ENCODE measurements around the gene RAB28. TPM values are rescaled to one million over a fixed set of nuclear protein-coding genes. Genes with fewer than 3 reads are reported as not detected.

Gene RAB28
- polyA plus RNA-seq, 1 donor (not counting 4 experiments of a cell fraction or from before 2014, with no cell fraction given): 19.7 TPM

GRCh38 chr4:13327991-13328390 lies 156.1 kb downstream of the RAB28 start:
- FAIRE-seq (no peak), DNase-seq (ENCODE audit: low read depth, low spot score) (no peak)
- Histone ChIP-seq H3K36me3 (ENCODE audit: control insufficient read depth in 2 of 2, extremely low read depth in 1 of 2, insufficient read depth in 2 of 2, low read length in 2 of 2) (no peaks in the 10 kb centered on the region), H4K20me1 (ENCODE audit: control insufficient read depth, extremely low read depth, insufficient read depth, low read length) (no peaks in the 10 kb centered on the region), H3K4me1 (ENCODE audit: control insufficient read depth, extremely low read depth, insufficient read depth, low read length) (peaks cover 7% of the 10 kb centered on the region), H3K79me2 (ENCODE audit: control insufficient read depth, insufficient read depth, low read length) (no peaks in the 10 kb centered on the region), H3K27me3 (ENCODE audit: control insufficient read depth, extremely low read depth, insufficient read depth, low read length) (no peaks in the 10 kb centered on the region), H3K9me3 (ENCODE audit: control insufficient read depth, low read depth, low read length) (no peaks in the 10 kb centered on the region), H3K4me3 (ENCODE audit: control insufficient read depth in 2 of 3, extremely low read depth in 1 of 3, insufficient read depth in 2 of 3, low read depth in 1 of 3, low read length in 3 of 3) (no peak overlapping the region), H3K27ac (ENCODE audit: control insufficient read depth, insufficient read depth, low read length) (no peak overlapping the region), H3K9ac (ENCODE audit: control insufficient read depth, extremely low read depth, insufficient read depth, low read length) (no peak overlapping the region), H3K9me1 (ENCODE audit: control insufficient read depth, extremely low read depth, insufficient read depth, low read length) (no peaks in the 10 kb centered on the region), H3K4me2 (ENCODE audit: control insufficient read depth, extremely low read depth, insufficient read depth, low read depth, low read length) (no peak overlapping the region), H2AFZ (ENCODE audit: control insufficient read depth, low read length) (no peak overlapping the region)
- no peak for TF ChIP-seq EZH2 (IDR thresholded peaks at IDR 0.05; ENCODE audit: low read length)
- TF ChIP-seq, protein P1, sequence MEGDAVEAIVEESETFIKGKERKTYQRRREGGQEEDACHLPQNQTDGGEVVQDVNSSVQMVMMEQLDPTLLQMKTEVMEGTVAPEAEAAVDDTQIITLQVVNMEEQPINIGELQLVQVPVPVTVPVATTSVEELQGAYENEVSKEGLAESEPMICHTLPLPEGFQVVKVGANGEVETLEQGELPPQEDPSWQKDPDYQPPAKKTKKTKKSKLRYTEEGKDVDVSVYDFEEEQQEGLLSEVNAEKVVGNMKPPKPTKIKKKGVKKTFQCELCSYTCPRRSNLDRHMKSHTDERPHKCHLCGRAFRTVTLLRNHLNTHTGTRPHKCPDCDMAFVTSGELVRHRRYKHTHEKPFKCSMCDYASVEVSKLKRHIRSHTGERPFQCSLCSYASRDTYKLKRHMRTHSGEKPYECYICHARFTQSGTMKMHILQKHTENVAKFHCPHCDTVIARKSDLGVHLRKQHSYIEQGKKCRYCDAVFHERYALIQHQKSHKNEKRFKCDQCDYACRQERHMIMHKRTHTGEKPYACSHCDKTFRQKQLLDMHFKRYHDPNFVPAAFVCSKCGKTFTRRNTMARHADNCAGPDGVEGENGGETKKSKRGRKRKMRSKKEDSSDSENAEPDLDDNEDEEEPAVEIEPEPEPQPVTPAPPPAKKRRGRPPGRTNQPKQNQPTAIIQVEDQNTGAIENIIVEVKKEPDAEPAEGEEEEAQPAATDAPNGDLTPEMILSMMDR (optimal IDR thresholded peaks at IDR 0.05 in 1 of 3, IDR thresholded peaks at IDR 0.05 in 1 of 3, conservative IDR thresholded peaks at IDR 0.05 in 1 of 3; ENCODE audit: extremely low read depth in 1 of 3, insufficient read depth in 2 of 3, low read length in 3 of 3): no peak
- dilution Hi-C loops (cut with MboI; ENCODE audit: extremely low pct_ligation_motif_present, low sequenced_read_pairs): no loop called here

DNA sequence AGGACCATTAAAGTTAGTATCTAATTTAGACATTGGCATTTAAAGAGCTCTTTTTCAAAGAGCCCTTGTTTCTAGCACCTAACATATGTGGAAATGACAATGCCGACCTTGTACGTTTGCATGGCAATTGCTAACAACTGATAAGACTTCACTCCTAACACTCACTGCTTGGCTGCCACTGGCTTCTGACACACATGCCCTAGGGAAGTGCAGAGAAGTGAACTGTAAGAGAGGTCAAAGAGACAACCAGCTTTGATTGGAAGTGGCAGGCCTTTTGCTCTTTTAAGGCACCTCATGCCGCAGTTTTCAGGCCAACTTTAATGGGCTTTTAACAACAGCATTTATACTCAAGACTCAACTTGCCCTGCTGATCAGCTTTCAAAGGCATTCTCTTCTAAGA lies 158.4 kb downstream of the RAB28 start:
- FAIRE-seq (peak; percentile 36), DNase-seq (ENCODE audit: low read depth, low spot score) (no peak)
- H3K9me1 ChIP-seq (ENCODE audit: control insufficient read depth, extremely low read depth, insufficient read depth, low read length): no peaks in the 10 kb centered on the region
- H3K27ac ChIP-seq (ENCODE audit: control insufficient read depth, insufficient read depth, low read length): no peak overlapping the region
- TF ChIP-seq EZH2 (IDR thresholded peaks at IDR 0.05; ENCODE audit: low read length): no peak
- TF ChIP-seq, protein P1 (optimal IDR thresholded peaks at IDR 0.05 in 1 of 3, IDR thresholded peaks at IDR 0.05 in 1 of 3, conservative IDR thresholded peaks at IDR 0.05 in 1 of 3; ENCODE audit: extremely low read depth in 1 of 3, insufficient read depth in 2 of 3, low read length in 3 of 3): no peak
- peaks cover 7% of the 10 kb centered on the region for H3K4me1 ChIP-seq (ENCODE audit: control insufficient read depth, extremely low read depth, insufficient read depth, low read length)
- H4K20me1 ChIP-seq (ENCODE audit: control insufficient read depth, extremely low read depth, insufficient read depth, low read length): no peaks in the 10 kb centered on the region
- no peak overlapping the region for H3K4me2 ChIP-seq (ENCODE audit: control insufficient read depth, extremely low read depth, insufficient read depth, low read depth, low read length)
- no peaks in the 10 kb centered on the region for H3K9me3 ChIP-seq (ENCODE audit: control insufficient read depth, low read depth, low read length)
- dilution Hi-C loops (cut with MboI; ENCODE audit: extremely low pct_ligation_motif_present, low sequenced_read_pairs): no loop called here
- no peaks in the 10 kb centered on the region for H3K27me3 ChIP-seq (ENCODE audit: control insufficient read depth, extremely low read depth, insufficient read depth, low read length)
- H2AFZ ChIP-seq (ENCODE audit: control insufficient read depth, low read length): no peak overlapping the region
- H3K4me3 ChIP-seq (ENCODE audit: control insufficient read depth in 2 of 3, extremely low read depth in 1 of 3, insufficient read depth in 2 of 3, low read depth in 1 of 3, low read length in 3 of 3): no peak overlapping the region
- no peaks in the 10 kb centered on the region for H3K79me2 ChIP-seq (ENCODE audit: control insufficient read depth, insufficient read depth, low read length)
- H3K36me3 ChIP-seq (ENCODE audit: control insufficient read depth in 2 of 2, extremely low read depth in 1 of 2, insufficient read depth in 2 of 2, low read length in 2 of 2): no peaks in the 10 kb centered on the region
- no peak overlapping the region for H3K9ac ChIP-seq (ENCODE audit: control insufficient read depth, extremely low read depth, insufficient read depth, low read length)
